BLaER1 (cell line): Measurements from ENCODE around the gene MXD4.

Source experiments
- H3K27ac ChIP-seq: shearing (Covaris generic); formaldehyde crosslinking; 2 replicates; pipeline ENCODE4 v1.8.1; 2022
- H3K27me3 ChIP-seq: shearing (Covaris generic); formaldehyde crosslinking; 2 replicates; pipeline ENCODE4 v1.8.1; 2022
- H3K36me3 ChIP-seq: shearing (Covaris generic); formaldehyde crosslinking; 2 replicates; pipeline ENCODE4 v1.8.1; 2022
- H3K4me1 ChIP-seq: shearing (Covaris generic); formaldehyde crosslinking; 2 replicates; pipeline ENCODE4 v1.8.1; 2022
- H3K4me2 ChIP-seq: shearing (Covaris generic); formaldehyde crosslinking; 2 replicates; pipeline ENCODE4 v1.8.1; 2022
- H3K4me3 ChIP-seq: shearing (Covaris generic); formaldehyde crosslinking; 2 replicates; pipeline ENCODE4 v1.8.1; 2022
- H3K9ac ChIP-seq: shearing (Covaris generic); formaldehyde crosslinking; 2 replicates; pipeline ENCODE4 v1.8.1; 2022
- H3K9me3 ChIP-seq: shearing (Covaris generic); formaldehyde crosslinking; 2 replicates; pipeline ENCODE4 v1.8.1; 2022
- H4K20me1 ChIP-seq: shearing (Covaris generic); formaldehyde crosslinking; 2 replicates; pipeline ENCODE4 v1.8.1; 2022
- Cebpa-rat ChIP-seq: shearing (Covaris generic); IDR thresholded peaks from 2 replicates; pipeline ENCODE4 v1.8.1; 2022

MXD4 gene

GRCh38 chr4:2261853-2262144, at the start of gene MXD4:
Gene MXD4 (minus strand): TSS chr4:2262109. CDS start chr4:2261980, 129 bp downstream.
- H3K27ac ChIP-seq = peak within 1 kb of the TSS; percentile 96
- TF ChIP-seq Cebpa-rat = no peak
- peaks cover 66% of the 10 kb centered on the region for H3K4me1 ChIP-seq
- peak within 1 kb of the TSS; percentile 99 for H3K4me2 ChIP-seq
- peak within 1 kb of the TSS; percentile 95 for H3K4me3 ChIP-seq
- no peaks in the 10 kb centered on the region for H3K27me3 ChIP-seq
- H3K36me3 ChIP-seq = peaks cover 32% of the 10 kb centered on the region
- no peaks in the 10 kb centered on the region for H3K9me3 ChIP-seq
- peaks cover 45% of the 10 kb centered on the region for H4K20me1 ChIP-seq
- peak within 1 kb of the TSS; percentile 96 for H3K9ac ChIP-seq

- no peak overlapping the region for H3K27ac ChIP-seq
- H3K27me3 ChIP-seq = no peaks in the 10 kb centered on the region
- peaks cover 22% of the 10 kb centered on the region for H3K9me3 ChIP-seq
- H3K4me1 ChIP-seq = peaks cover 23% of the 10 kb centered on the region
- H3K4me3 ChIP-seq = no peak overlapping the region
- H3K4me2 ChIP-seq = peak overlapping the region; percentile 65
- H3K9ac ChIP-seq = no peak overlapping the region
- TF ChIP-seq Cebpa-rat = no peak
- H3K36me3 ChIP-seq = no peaks in the 10 kb centered on the region
- H4K20me1 ChIP-seq = no peaks in the 10 kb centered on the region
Measured at GRCh38 chr4:2306773-2307410, 45.0 kb upstream of the MXD4 start.

DNA sequence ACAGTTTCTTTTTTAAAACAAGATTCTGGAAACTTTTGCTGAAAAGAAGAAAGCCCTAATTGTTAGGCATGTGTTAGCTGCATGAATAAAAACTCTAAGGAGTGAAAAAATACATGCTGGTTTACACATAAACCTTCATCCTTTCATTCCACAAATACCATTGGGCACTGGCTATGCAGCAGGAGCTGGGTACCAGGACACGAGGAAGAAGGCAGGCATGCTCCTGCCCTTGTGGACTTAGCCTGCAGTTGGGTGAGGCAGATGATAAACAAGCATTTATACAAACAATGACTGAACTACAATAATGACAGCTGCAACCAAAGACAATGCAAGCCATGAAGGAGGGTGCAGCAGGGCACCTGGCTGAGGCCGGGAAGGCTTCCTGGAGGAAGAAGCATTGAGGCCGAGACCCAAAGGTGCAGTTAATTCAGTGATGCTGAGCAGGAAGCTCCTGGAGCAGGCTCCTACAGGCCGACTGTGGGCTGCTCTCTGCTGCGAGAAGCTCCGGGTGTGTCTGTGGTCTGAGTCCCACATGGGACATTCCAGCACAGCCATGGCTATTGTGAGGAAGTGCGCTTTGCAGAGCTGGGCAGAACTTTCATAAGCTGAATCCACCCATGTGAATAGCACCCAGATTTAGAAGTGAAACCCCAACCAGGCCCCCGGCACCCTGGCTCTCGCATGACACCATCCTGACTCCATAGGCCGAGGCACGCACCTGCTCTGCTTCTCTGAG, 44.0 kb upstream of the MXD4 start:
- TF ChIP-seq Cebpa-rat = no peak
- peaks cover 24% of the 10 kb centered on the region for H3K4me1 ChIP-seq
- no peaks in the 10 kb centered on the region for H4K20me1 ChIP-seq
- H3K4me3 ChIP-seq = no peak overlapping the region
- no peak overlapping the region for H3K9ac ChIP-seq
- H3K4me2 ChIP-seq = peak overlapping the region; percentile 65
- no peaks in the 10 kb centered on the region for H3K27me3 ChIP-seq
- H3K27ac ChIP-seq = no peak overlapping the region
- no peaks in the 10 kb centered on the region for H3K36me3 ChIP-seq
- H3K9me3 ChIP-seq = peaks cover 13% of the 10 kb centered on the region

DNA sequence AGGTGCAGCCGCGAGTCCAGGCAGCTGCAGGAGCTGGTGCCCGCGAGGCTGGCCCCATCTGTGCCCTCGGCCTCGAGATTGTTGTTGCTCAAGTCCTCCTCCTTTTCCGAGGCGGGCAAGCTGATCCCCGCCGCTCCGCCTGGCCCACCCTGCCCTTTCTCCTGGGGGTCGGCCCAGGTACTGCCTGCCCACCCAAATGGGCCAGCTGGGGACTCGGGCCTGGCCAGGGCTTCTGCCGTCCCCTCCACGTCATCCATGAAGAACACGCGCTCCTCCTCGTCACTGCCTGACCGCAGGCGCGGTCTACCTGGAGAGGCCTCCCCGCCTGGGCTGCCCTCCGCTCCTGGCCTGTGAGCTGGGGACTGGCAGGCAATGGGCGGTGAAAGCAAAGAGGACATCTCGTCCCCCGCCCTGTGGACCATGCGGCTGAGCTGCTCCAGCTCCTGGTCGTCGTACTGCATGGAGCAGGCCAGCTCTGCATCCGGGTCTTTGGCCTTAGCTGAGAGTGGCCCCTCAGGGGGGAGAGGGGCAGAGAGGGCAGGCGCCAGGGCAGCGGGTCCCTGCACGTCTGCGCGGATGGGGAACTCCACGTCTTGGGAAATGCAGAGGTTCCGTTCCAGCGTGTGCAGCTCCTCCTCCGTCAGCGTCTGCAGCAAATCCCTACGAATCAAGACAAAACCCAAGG, 43.1 kb upstream of the MXD4 start:
- no peak overlapping the region for H3K4me3 ChIP-seq
- no peak overlapping the region for H3K27ac ChIP-seq
- H3K4me2 ChIP-seq = peak overlapping the region; percentile 65
- peaks cover 31% of the 10 kb centered on the region for H3K4me1 ChIP-seq
- H4K20me1 ChIP-seq = no peaks in the 10 kb centered on the region
- peaks cover 6% of the 10 kb centered on the region; the same call in 1 of the 2 replicates for H3K9me3 ChIP-seq
- H3K27me3 ChIP-seq = no peaks in the 10 kb centered on the region
- TF ChIP-seq Cebpa-rat = no peak
- H3K36me3 ChIP-seq = no peaks in the 10 kb centered on the region
- H3K9ac ChIP-seq = no peak overlapping the region

DNA sequence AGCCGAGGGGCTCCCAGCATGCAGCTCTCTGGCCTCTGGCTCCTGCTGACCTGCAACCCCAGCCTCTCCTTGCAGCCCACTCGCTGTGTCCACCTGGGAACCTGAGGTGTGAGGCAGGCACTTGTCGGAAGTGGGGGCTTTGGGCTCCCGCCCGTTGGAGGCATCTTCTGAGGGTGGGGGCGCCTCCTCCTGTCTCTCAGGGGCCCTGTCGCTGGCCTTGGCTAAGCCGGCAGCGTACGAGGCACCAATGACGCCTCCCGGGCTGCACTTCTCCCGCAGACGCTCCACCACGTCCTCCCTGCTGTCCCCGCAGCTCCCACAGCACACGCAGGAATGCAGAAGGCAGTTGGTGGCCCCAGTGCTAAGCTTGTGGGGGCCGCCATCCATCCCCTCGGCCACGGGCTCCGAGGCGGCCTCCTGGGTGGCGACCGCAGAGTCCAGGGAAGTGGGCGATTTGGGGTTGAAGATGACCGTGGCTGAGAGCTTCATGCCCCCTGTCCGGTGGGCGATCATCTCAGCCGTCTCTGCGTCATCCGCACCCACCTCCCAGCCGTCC, 42.5 kb upstream of the MXD4 start:
- Histone ChIP-seq H3K27me3 (no peaks in the 10 kb centered on the region), H3K9ac (no peak overlapping the region), H4K20me1 (no peaks in the 10 kb centered on the region), H3K27ac (no peak overlapping the region), H3K9me3 (peaks cover 4% of the 10 kb centered on the region; the same call in 1 of the 2 replicates), H3K4me2 (no peak overlapping the region), H3K36me3 (no peaks in the 10 kb centered on the region), H3K4me3 (no peak overlapping the region), H3K4me1 (peaks cover 31% of the 10 kb centered on the region)
- no peak for TF ChIP-seq Cebpa-rat

DNA sequence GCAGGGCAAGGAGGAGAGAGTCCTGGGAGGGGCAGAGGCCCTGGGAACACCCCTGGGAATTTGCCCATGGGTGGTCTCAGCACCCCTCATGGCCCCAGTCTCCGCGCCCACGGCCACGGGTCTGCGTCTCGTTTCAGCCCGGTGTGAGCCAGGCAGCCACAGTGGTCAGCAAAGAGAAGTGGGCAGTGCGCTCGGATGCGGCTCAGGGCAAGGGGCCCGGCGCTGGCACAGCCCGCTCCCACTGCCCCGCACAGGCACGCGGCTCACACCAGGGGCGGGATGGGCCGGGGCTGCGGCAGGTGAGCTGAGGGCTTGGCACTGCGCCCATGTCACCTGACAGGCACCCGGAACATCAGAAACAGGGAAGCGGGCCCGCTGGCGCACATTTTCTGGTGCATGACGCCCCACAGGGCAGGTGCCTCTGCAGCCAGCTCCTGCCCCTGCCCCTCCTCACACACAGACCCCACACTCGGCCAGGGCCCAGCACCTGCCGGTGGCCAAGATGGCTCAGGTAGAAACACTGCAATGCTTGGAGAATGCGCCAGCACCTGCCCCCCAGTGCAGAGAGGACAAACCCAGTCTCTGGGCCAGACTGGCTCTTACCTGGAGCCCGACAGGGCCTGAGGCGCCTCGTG, 41.9 kb upstream of the MXD4 start:
- Histone ChIP-seq H3K36me3 (no peaks in the 10 kb centered on the region), H3K9ac (no peak overlapping the region), H3K4me1 (peaks cover 36% of the 10 kb centered on the region), H3K4me3 (no peak overlapping the region), H3K27ac (no peak overlapping the region), H4K20me1 (no peaks in the 10 kb centered on the region), H3K27me3 (no peaks in the 10 kb centered on the region), H3K9me3 (peaks cover 4% of the 10 kb centered on the region; the same call in 1 of the 2 replicates), H3K4me2 (no peak overlapping the region)
- no peak for TF ChIP-seq Cebpa-rat

DNA sequence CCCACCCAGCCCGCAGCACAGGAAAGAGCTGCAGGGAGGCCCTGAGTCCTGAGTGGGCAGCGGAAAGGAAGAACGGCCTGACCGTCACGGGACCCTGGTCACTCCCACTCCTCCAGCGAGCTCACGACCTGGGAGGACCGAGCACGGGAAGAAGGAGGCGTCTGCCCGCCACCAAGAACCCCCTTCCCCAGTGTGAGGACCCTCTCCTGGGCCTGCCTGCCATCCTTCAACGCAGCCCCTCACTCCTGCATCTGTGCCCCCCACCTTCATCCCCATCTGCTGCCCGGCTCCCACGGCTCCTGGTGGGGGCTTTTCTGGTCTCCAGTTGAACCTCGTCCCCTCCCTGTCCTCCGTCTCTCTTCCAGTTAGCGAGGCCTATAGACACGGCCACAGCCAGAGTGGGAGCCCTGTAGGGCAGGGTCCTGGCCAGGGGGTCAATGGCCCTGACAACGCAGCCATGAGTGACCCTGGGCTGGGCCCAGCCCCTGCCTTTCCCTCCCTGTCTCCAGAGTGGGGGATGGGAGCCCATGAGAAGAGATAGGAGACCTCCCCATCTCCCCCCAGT, 41.3 kb upstream of the MXD4 start:
- Histone ChIP-seq H3K4me2 (no peak overlapping the region), H3K9me3 (peaks cover 4% of the 10 kb centered on the region; the same call in 1 of the 2 replicates), H3K27me3 (no peaks in the 10 kb centered on the region), H3K27ac (no peak overlapping the region), H3K4me1 (peaks cover 42% of the 10 kb centered on the region), H3K4me3 (no peak overlapping the region), H4K20me1 (no peaks in the 10 kb centered on the region), H3K36me3 (no peaks in the 10 kb centered on the region), H3K9ac (no peak overlapping the region)
- no peak for TF ChIP-seq Cebpa-rat

- H3K4me1 ChIP-seq = peaks cover 46% of the 10 kb centered on the region
- H3K27ac ChIP-seq = no peak overlapping the region
- no peak for TF ChIP-seq Cebpa-rat
- no peaks in the 10 kb centered on the region for H3K27me3 ChIP-seq
- H3K4me2 ChIP-seq = no peak overlapping the region
- peaks cover 4% of the 10 kb centered on the region; the same call in 1 of the 2 replicates for H3K9me3 ChIP-seq
- no peaks in the 10 kb centered on the region for H3K36me3 ChIP-seq
- no peak overlapping the region for H3K4me3 ChIP-seq
- no peak overlapping the region for H3K9ac ChIP-seq
- H4K20me1 ChIP-seq = no peaks in the 10 kb centered on the region
Measured at GRCh38 chr4:2302387-2303119, 40.6 kb upstream of the MXD4 start.

- H3K4me2 ChIP-seq = no peak overlapping the region
- peaks cover 1% of the 10 kb centered on the region; the same call in 1 of the 2 replicates for H3K9me3 ChIP-seq
Measured at GRCh38 chr4:2301806-2302205, 39.9 kb upstream of the MXD4 start.

More at GRCh38 chr4:2301806-2302205, 39.9 kb upstream of the MXD4 start:
- no peaks in the 10 kb centered on the region for H3K27me3 ChIP-seq
- no peak overlapping the region for H3K4me3 ChIP-seq
- H3K4me1 ChIP-seq = peaks cover 49% of the 10 kb centered on the region
- H4K20me1 ChIP-seq = no peaks in the 10 kb centered on the region
- no peak for TF ChIP-seq Cebpa-rat
- H3K27ac ChIP-seq = no peak overlapping the region
- H3K36me3 ChIP-seq = no peaks in the 10 kb centered on the region
- H3K9ac ChIP-seq = no peak overlapping the region
